ENCODE data around the gene CBX2.
A peak's percentile ranks its signal among the peaks of the same experiment; 100 is the strongest.

Gene CBX2

DNA sequence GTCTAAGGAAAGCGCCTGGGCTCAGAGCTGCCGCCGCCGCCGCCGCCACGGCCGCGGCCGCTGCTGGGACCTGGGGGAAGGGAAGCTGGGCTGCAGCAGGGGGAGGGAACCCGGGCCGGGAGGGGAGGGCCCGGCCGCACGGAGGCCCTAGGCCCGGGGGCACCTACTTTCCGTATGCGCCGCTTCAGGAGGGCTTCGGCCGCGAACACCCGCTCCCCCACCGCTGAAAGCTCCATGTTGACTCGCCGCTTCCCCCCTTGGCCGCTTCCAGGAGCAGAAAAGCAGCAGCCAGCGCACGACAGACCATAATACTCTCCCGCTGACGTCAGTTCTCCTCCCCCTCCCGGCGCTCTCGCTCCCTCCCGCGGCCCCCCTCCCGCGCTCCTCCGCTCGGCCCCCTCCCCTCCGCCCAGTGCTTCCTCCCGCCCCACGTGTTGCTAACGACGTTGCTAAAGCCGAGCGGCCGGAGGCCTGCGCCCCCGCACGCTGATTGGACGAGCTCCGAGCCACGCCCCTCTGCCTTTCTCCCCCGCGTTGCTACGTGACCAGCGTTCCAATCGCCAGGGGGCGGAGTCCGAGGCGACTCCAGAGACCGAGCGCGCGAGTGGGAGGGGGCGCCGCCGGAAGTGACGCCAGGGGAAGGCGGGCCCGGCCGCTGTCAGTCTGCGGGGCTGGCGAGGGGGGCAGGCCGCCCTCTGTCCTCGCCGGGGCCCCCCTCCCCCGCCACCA, 19.0 kb downstream of the CBX2 start, which contains the start of gene CBX8:
Gene CBX8, minus strand, starts transcription at position 315 of the 729 bp plus-strand sequence. Its CDS starts 79 bp downstream, at position 236.
- Histone ChIP-seq H2AFZ (ENCODE audit: low read depth, low read length) (no peak within 1 kb of the TSS), H3K4me3 (ENCODE audit: low read length) (peak within 1 kb of the TSS; percentile 83), H3K4me2 (ENCODE audit: low read length) (peak within 1 kb of the TSS; percentile 95), H3K36me3 (replicated peaks; ENCODE audit: low read depth, low read length) (peaks cover 23% of the 10 kb centered on the region), H3K9me3 (ENCODE audit: insufficient read depth, low read length) (no peaks in the 10 kb centered on the region), H3K27ac (ENCODE audit: low read length) (peak within 1 kb of the TSS; percentile 66), H3K79me2 (ENCODE audit: low read length) (peaks cover 21% of the 10 kb centered on the region), H4K20me1 (ENCODE audit: insufficient read depth, low read length) (peaks cover 6% of the 10 kb centered on the region; the same call in 1 of the 2 replicates), H3K4me1 (ENCODE audit: low read length) (peaks cover 21% of the 10 kb centered on the region; the same call in 1 of the 2 replicates), H3K9ac (ENCODE audit: low read length) (peak within 1 kb of the TSS; percentile 74), H3K27me3 (ENCODE audit: low read depth, low read length) (peaks cover 8% of the 10 kb centered on the region; the same call in 1 of the 2 replicates)
- TF ChIP-seq, protein P1, sequence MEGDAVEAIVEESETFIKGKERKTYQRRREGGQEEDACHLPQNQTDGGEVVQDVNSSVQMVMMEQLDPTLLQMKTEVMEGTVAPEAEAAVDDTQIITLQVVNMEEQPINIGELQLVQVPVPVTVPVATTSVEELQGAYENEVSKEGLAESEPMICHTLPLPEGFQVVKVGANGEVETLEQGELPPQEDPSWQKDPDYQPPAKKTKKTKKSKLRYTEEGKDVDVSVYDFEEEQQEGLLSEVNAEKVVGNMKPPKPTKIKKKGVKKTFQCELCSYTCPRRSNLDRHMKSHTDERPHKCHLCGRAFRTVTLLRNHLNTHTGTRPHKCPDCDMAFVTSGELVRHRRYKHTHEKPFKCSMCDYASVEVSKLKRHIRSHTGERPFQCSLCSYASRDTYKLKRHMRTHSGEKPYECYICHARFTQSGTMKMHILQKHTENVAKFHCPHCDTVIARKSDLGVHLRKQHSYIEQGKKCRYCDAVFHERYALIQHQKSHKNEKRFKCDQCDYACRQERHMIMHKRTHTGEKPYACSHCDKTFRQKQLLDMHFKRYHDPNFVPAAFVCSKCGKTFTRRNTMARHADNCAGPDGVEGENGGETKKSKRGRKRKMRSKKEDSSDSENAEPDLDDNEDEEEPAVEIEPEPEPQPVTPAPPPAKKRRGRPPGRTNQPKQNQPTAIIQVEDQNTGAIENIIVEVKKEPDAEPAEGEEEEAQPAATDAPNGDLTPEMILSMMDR (IDR thresholded peaks at IDR 0.05; ENCODE audit: low read depth, low read length) = no peak
- no peak for TF ChIP-seq EZH2phosphoT487 (IDR thresholded peaks at IDR 0.05; ENCODE audit: low read depth)

DNA sequence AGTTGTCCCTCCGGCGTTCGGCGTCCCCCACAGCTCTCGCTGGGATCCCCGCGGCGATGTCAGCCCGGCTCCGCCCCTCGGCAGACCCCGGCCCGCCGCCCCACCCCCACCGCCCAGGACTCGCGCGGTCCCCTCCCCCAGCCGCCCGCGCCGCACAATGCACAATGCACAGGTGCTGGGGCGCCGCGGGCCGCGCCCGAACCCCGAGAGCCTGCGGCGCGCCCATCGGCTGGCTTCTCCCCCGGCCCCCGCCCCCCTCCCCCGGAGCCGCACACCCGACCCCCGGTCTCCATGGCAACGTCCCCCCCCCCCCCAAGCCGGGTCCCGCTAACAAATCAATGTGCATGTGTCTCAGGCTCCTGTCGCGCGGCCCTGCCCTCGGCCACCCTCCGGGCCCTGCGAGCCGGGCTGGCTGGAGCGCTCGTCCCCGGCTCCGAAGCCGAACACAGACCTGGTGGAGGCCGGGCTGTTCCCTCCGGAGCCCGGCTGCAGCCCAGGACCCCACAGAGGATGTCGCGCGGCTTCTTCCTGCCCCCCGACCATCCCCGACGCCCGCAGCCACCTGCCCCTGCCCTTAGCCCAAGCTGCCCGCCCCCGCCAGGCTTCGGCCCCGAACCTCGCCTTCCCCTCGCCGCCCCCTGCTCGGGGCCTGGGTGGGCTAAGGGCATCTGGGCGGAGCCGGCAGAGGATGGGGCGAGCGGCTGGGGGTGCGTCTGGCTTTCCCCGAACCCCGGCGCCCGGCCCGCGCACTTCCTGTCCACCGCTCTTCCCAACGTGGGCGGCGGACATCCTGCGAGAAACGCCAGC, 19.7 kb downstream of the CBX2 start:
- H3K4me2 ChIP-seq (ENCODE audit: low read length) = peak overlapping the region; percentile 73
- H4K20me1 ChIP-seq (ENCODE audit: insufficient read depth, low read length) = peaks cover 6% of the 10 kb centered on the region; the same call in 1 of the 2 replicates
- H3K9me3 ChIP-seq (ENCODE audit: insufficient read depth, low read length) = no peaks in the 10 kb centered on the region
- no peak overlapping the region for H2AFZ ChIP-seq (ENCODE audit: low read depth, low read length)
- no peak overlapping the region for H3K27ac ChIP-seq (ENCODE audit: low read length)
- H3K4me1 ChIP-seq (ENCODE audit: low read length) = peaks cover 21% of the 10 kb centered on the region; the same call in 1 of the 2 replicates
- peaks cover 23% of the 10 kb centered on the region for H3K36me3 ChIP-seq (replicated peaks; ENCODE audit: low read depth, low read length)
- H3K9ac ChIP-seq (ENCODE audit: low read length) = peak overlapping the region; percentile 19; the same call in 1 of the 2 replicates
- peaks cover 8% of the 10 kb centered on the region; the same call in 1 of the 2 replicates for H3K27me3 ChIP-seq (ENCODE audit: low read depth, low read length)
- TF ChIP-seq, protein P1 (IDR thresholded peaks at IDR 0.05; ENCODE audit: low read depth, low read length) = no peak
- no peak for TF ChIP-seq EZH2phosphoT487 (IDR thresholded peaks at IDR 0.05; ENCODE audit: low read depth)
- H3K4me3 ChIP-seq (ENCODE audit: low read length) = peak overlapping the region; percentile 67
- H3K79me2 ChIP-seq (ENCODE audit: low read length) = peaks cover 21% of the 10 kb centered on the region

DNA sequence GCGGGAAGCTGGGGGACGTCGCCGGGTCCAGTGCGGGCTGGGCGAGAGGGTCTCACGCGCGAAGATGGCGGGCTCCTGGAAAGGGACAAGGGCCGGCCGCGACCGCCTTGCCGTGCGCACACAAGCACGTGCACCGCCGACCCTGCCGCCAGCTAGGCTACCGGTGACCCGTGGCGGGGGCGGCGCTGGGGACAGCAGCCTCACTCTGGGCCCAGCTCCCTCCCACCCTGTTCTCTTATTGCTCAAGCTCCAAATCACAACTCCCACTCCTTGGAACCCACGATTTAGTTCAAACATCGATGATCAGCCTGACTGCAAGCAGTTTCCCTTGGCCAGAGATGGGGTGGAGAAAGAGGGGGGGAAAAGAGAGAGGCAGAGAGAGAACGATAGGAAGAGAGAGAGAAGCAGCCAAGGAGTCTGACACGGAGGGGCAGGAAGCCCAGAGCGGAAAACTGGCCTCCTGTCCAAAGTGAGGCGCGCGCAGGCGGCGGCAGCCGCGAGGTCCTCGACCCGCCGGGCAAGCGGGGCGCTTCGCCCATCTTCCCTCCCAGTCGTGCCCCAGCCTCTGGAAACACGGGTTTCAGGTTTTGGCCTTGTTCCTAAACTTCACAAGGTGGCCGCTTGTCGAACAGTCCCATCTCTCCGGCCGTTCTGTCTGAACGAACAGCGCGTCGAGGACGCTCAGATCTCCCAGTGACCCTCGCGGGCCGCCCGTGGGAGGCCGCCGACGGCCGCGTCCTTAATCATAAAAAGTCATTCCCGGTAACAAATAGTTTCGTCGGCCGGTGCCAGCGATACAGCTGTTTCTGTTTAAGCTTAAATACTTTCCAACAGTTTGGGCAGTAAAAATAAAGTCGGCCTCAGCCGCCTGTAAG, 20.6 kb downstream of the CBX2 start:
- H3K36me3 ChIP-seq (replicated peaks; ENCODE audit: low read depth, low read length) = peaks cover 21% of the 10 kb centered on the region
- TF ChIP-seq, protein P1 (IDR thresholded peaks at IDR 0.05; ENCODE audit: low read depth, low read length) = no peak
- TF ChIP-seq EZH2phosphoT487 (IDR thresholded peaks at IDR 0.05; ENCODE audit: low read depth) = no peak
- peaks cover 8% of the 10 kb centered on the region; the same call in 1 of the 2 replicates for H3K27me3 ChIP-seq (ENCODE audit: low read depth, low read length)
- peak overlapping the region; percentile 67; the same call in 1 of the 2 replicates for H3K4me3 ChIP-seq (ENCODE audit: low read length)
- H3K4me1 ChIP-seq (ENCODE audit: low read length) = peaks cover 25% of the 10 kb centered on the region
- no peak overlapping the region for H2AFZ ChIP-seq (ENCODE audit: low read depth, low read length)
- peaks cover under 1% of the 10 kb centered on the region; the same call in 1 of the 2 replicates for H3K9me3 ChIP-seq (ENCODE audit: insufficient read depth, low read length)
- peaks cover 6% of the 10 kb centered on the region; the same call in 1 of the 2 replicates for H4K20me1 ChIP-seq (ENCODE audit: insufficient read depth, low read length)
- peaks cover 21% of the 10 kb centered on the region for H3K79me2 ChIP-seq (ENCODE audit: low read length)
- H3K27ac ChIP-seq (ENCODE audit: low read length) = no peak overlapping the region
- H3K4me2 ChIP-seq (ENCODE audit: low read length) = no peak overlapping the region; the same call in 1 of the 2 replicates
- no peak overlapping the region for H3K9ac ChIP-seq (ENCODE audit: low read length)

All from OCI-LY3 (cell line).